AG09309 (cell line): ENCODE data around the gene PPFIA1.

ENCODE experiments used
- DNase-seq: peaks from one replicate; pipeline ENCODE4 v3.0.0-alpha.2; 2010; ENCODE audit warnings: low read depth
- H3K4me3 ChIP-seq: 2 replicates; pipeline ENCODE4 v1.5.1; 2011; ENCODE audit warnings: mild to moderate bottlenecking, low read depth, low read length, moderate library complexity; ENCODE audit not compliant: control insufficient read depth
- TF ChIP-seq, protein P1 (sequence below): IDR thresholded peaks from 2 replicates; pipeline ENCODE4 v1.5.1; 2011; ENCODE audit warnings: mild to moderate bottlenecking, low read depth, low read length, inconsistent platforms; ENCODE audit not compliant: insufficient read depth, control insufficient read depth; ENCODE audit errors: missing control alignments

PPFIA1 gene

DNA sequence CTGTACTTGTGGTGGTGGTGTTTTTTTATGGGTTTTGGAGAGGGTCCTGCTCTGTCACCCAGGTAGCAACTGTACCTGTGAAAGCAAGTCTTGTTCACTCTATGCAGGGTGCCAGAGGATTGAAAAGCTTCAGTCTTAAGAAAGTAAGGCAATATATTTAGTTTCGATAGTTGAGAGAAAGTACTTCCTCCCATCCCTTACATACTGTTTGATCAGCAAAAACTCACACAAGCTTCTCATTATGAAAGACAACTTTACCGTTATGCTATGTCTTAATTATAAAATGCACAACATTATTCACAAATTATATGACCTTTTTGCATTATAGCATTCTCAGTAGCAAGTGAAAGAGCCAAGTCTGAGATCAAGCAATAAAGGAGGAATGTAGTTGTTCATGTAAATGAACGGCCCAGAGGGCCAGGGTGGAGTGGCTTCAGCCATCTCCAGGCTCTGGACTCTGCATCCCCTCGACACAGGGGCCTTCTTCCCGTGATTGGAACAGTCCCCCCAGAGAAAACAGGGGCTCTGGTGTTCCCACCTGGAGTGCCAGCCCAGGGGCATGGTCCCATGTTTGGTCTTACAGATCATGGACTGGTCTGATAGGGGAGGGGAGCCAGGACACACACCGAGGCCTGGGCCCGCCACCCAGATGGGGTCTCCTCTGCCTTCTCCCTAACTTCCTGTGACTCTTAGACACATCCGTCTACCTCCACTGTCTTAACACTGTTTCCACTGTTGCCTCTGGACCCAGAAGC lies 89.1 kb downstream of the PPFIA1 start:
- TF ChIP-seq, protein P1, sequence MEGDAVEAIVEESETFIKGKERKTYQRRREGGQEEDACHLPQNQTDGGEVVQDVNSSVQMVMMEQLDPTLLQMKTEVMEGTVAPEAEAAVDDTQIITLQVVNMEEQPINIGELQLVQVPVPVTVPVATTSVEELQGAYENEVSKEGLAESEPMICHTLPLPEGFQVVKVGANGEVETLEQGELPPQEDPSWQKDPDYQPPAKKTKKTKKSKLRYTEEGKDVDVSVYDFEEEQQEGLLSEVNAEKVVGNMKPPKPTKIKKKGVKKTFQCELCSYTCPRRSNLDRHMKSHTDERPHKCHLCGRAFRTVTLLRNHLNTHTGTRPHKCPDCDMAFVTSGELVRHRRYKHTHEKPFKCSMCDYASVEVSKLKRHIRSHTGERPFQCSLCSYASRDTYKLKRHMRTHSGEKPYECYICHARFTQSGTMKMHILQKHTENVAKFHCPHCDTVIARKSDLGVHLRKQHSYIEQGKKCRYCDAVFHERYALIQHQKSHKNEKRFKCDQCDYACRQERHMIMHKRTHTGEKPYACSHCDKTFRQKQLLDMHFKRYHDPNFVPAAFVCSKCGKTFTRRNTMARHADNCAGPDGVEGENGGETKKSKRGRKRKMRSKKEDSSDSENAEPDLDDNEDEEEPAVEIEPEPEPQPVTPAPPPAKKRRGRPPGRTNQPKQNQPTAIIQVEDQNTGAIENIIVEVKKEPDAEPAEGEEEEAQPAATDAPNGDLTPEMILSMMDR: no peak
- DNase-seq: no peak
- no peak overlapping the region for H3K4me3 ChIP-seq

DNA sequence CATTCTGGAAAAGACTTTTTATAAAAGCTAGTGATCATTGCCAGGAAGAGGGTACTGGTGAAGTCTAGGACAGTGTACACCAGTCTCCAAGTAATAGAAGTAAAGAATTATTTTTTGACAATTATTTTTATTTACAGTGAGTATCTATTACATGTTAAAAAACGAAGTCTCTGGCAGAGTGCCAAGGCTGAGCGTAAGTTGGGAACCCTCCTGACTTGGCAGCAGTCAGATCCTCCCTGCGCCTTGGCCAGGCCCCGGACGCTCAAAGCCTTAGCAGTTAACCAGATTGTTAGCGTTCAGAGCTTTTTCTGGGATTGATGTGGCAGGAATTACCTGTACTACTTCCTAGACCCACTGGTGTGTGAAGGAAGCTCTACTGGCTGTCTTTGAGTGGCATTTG lies 89.7 kb downstream of the PPFIA1 start:
- DNase-seq: no peak
- TF ChIP-seq, protein P1: no peak
- H3K4me3 ChIP-seq: no peak overlapping the region

DNA sequence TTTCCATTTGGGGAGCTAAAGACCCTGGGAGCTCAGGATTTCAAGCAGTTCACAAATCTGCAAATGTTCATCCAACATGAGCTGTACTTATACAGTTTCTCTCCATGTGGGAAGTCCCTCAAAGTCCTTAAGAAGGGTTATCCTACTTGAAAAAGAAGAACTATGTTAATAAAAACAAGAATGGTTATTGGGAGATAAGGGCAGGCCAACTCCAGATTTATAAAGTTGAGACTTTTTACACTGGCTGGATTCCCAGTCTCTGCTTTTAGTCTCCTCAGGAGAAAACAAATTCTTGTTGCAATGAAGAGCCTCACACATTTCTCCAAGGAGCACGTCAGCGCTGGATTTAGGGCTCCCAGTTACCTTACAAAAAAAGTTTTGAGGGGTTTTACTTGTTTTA lies 93.7 kb downstream of the PPFIA1 start:
- TF ChIP-seq, protein P1: no peak
- H3K4me3 ChIP-seq: no peak overlapping the region
- DNase-seq: no peak

DNA sequence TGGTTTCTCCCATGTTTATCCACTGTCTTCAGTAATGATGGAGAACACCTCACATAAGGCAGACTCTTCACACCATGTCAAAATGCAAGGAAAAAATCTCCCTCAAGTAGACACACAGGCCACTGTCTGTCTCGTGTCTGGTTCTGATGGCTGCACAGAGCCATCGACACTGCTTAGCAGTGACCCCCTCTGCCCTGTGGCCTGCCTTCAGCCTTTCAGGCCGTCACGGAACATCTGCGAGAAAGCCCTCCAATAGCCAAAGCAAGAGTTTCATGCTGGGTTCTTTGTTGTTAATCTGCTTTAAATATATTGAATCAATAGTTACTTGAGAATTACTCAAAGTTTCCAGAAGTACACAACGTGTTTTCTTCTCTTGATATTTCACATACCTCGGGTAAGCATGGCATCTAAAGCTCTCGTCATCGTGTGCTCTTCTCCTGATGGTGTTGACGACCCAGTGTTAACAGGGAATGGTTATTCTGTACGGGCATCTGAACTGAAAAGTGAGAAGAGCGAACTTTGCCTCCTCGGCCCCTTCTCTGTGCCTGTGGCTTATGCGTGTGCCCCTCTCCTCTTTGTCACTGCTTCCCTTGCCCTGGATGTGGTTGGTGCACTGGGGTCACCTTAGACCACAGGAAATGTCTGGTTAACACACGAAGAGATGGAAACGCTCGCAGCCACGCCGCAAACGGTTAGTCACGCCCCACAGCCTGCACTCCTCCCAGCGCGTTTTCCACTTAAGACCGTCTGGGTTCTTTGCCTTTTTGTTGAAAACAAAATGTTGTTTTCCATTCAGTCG lies 94.5 kb downstream of the PPFIA1 start:
- H3K4me3 ChIP-seq: no peak overlapping the region
- DNase-seq: no peak
- TF ChIP-seq, protein P1: no peak

DNA sequence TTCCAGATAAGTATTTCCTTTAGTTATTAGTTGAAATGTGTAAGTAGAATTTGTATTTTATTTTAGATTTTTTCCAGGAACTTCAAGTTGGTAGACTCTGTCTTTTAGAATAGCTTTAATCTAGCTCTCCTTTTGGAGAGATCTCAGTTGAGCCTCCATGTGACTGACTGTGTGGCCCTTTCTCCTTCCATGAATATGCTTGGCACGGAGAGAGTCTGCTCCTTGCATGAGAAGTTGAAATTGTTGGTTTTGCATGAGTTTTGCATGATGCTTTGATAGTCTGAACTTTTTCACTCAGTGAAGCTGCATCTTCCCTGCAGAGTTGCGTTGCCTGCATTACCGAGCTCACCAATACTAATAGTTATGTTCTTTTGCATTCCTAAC lies 95.0 kb downstream of the PPFIA1 start:
- DNase-seq: no peak
- TF ChIP-seq, protein P1: no peak

DNA sequence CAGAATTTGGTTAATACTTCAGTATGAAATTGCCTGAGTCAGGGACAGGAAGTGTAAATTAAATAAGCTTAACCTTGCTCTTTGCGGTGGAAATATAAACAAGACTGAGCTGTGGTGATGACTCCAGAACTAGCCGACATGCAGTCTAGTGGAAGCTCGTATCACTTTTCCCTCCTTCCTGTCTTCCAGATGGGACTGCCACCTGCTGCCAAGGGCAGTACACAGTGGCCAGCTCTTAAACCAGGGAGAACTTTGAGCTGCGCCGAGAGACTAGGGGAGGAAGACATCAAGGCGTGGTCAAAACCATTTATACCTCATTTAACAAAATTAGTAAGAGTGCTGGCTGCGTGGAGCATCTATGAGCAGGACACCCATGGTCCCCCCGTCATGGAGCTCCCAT lies 96.6 kb downstream of the PPFIA1 start:
- no peak overlapping the region for H3K4me3 ChIP-seq
- DNase-seq: no peak
- TF ChIP-seq, protein P1: no peak

More for the DNA sequence above, 95.0 kb downstream of the PPFIA1 start:
- H3K4me3 ChIP-seq: no peak overlapping the region
